Progenitor cell of endocrine pancreas (in vitro differentiated cells): ENCODE results near the gene KDM7A. TPM values are rescaled to one million over a fixed set of nuclear protein-coding genes. Genes with fewer than 3 reads are reported as not detected.

Source experiments
- DNase-seq: peaks from one replicate; pipeline ENCODE4 v3.0.0; 2021; ENCODE audit warnings: low spot score; ENCODE audit not compliant: unreplicated experiment
- H3K27ac Mint-ChIP-seq: 2 replicates; pipeline ENCODE4 v1.8.0; 2021; ENCODE audit warnings: mild to moderate bottlenecking, moderate library complexity, mixed read lengths
- H3K27me3 Mint-ChIP-seq: 2 replicates; pipeline ENCODE4 v1.8.0; 2021; ENCODE audit warnings: mixed read lengths
- H3K36me3 Mint-ChIP-seq: 2 replicates; pipeline ENCODE4 v1.8.0; 2022; ENCODE audit warnings: mixed read lengths; ENCODE audit not compliant: insufficient read depth
- H3K4me1 Mint-ChIP-seq: 2 replicates; pipeline ENCODE4 v1.8.0; 2021; ENCODE audit warnings: low read depth, mixed read lengths
- H3K4me3 Mint-ChIP-seq: 2 replicates; pipeline ENCODE4 v1.8.0; 2021; ENCODE audit warnings: low read depth, mild to moderate bottlenecking, moderate library complexity, mixed read lengths
- H3K9me3 Mint-ChIP-seq: 2 replicates; pipeline ENCODE4 v1.8.0; 2021; ENCODE audit warnings: low read depth, mixed read lengths
- CTCF ChIP-seq: fragments of 200-600 bp; sonication (generic); IDR thresholded peaks from one replicate; pipeline ENCODE4 v1.5.0; 2021; ENCODE audit warnings: antibody characterized with exemption, mild to moderate bottlenecking; ENCODE audit not compliant: unreplicated experiment
- total RNA-seq: library from RNA; stranded (reverse); gene quantifications from 2 replicates; pipeline ENCODE4 v1.2.1, GENCODE V29; 2021

KDM7A gene
- total RNA-seq, 1 donor from 2014 or later = 13.8 TPM

GRCh38 chr7:140074780-140075179 lies 102.0 kb downstream of the KDM7A start:
- no peak for TF ChIP-seq CTCF
- Mint-ChIP-seq H3K4me1 (no peaks in the 10 kb centered on the region), H3K4me3 (no peak overlapping the region), H3K27me3 (peaks cover 3% of the 10 kb centered on the region), H3K36me3 (no peaks in the 10 kb centered on the region), H3K27ac (no peak overlapping the region), H3K9me3 (no peaks in the 10 kb centered on the region)
- no peak for DNase-seq

GRCh38 chr7:140070546-140070945 lies 106.2 kb downstream of the KDM7A start:
- DNase-seq = no peak
- peaks cover 4% of the 10 kb centered on the region for H3K36me3 Mint-ChIP-seq
- H3K27me3 Mint-ChIP-seq = peaks cover 5% of the 10 kb centered on the region
- peaks cover 20% of the 10 kb centered on the region for H3K9me3 Mint-ChIP-seq
- no peak overlapping the region for H3K4me3 Mint-ChIP-seq
- H3K4me1 Mint-ChIP-seq = no peaks in the 10 kb centered on the region
- no peak for TF ChIP-seq CTCF
- H3K27ac Mint-ChIP-seq = no peak overlapping the region

GRCh38 chr7:140069298-140069949 lies 107.4 kb downstream of the KDM7A start:
- peaks cover 20% of the 10 kb centered on the region for H3K9me3 Mint-ChIP-seq
- H3K4me1 Mint-ChIP-seq = no peaks in the 10 kb centered on the region
- H3K27ac Mint-ChIP-seq = no peak overlapping the region
- no peak for DNase-seq
- peaks cover 4% of the 10 kb centered on the region for H3K36me3 Mint-ChIP-seq
- no peak overlapping the region for H3K4me3 Mint-ChIP-seq
- peaks cover 6% of the 10 kb centered on the region for H3K27me3 Mint-ChIP-seq
- no peak for TF ChIP-seq CTCF

GRCh38 chr7:140068033-140068432 lies 108.8 kb downstream of the KDM7A start:
- TF ChIP-seq CTCF = no peak
- Mint-ChIP-seq H3K36me3 (peaks cover 4% of the 10 kb centered on the region), H3K27me3 (peaks cover 16% of the 10 kb centered on the region), H3K9me3 (peaks cover 20% of the 10 kb centered on the region), H3K27ac (no peak overlapping the region), H3K4me1 (no peaks in the 10 kb centered on the region), H3K4me3 (no peak overlapping the region)
- no peak for DNase-seq

- H3K4me3 Mint-ChIP-seq = no peak overlapping the region
- H3K4me1 Mint-ChIP-seq = no peaks in the 10 kb centered on the region
- no peak for TF ChIP-seq CTCF
- H3K36me3 Mint-ChIP-seq = peaks cover 4% of the 10 kb centered on the region
- H3K27me3 Mint-ChIP-seq = peaks cover 18% of the 10 kb centered on the region
- no peak for DNase-seq
- H3K9me3 Mint-ChIP-seq = peaks cover 20% of the 10 kb centered on the region
- no peak overlapping the region for H3K27ac Mint-ChIP-seq
Measured at GRCh38 chr7:140067052-140067451, 109.7 kb downstream of the KDM7A start.
